Nephron (organoid): ENCODE data around the gene EPHA3.

ENCODE experiments used
- H3K27ac Mint-ChIP-seq, 3 experiments: 2 replicates each; pipeline ENCODE4 v1.8.0; 2020; ENCODE audit warnings: mixed read lengths in 3 of 3, mild to moderate bottlenecking in 2 of 3, moderate library complexity in 1 of 3
- H3K27me3 Mint-ChIP-seq: 2 replicates; pipeline ENCODE4 v1.8.0; 2021; ENCODE audit warnings: low read depth, mild to moderate bottlenecking, moderate library complexity, mixed read lengths
- H3K36me3 Mint-ChIP-seq: 2 replicates; pipeline ENCODE4 v1.8.0; 2020; ENCODE audit warnings: low read depth, mixed read lengths
- H3K4me1 Mint-ChIP-seq: 2 replicates; pipeline ENCODE4 v1.8.0; 2020; ENCODE audit warnings: mixed read lengths
- H3K4me3 Mint-ChIP-seq, 3 experiments: 2 replicates each; pipeline ENCODE4 v1.8.0; 2020; ENCODE audit warnings: mild to moderate bottlenecking in 3 of 3, mixed read lengths in 3 of 3, moderate library complexity in 2 of 3
- H3K9me3 Mint-ChIP-seq: 2 replicates; pipeline ENCODE4 v1.8.0; 2020; ENCODE audit warnings: mixed read lengths
- CTCF ChIP-seq, 3 experiments: fragments of 200-600 bp; sonication (generic); IDR thresholded peaks; one replicate each; pipeline ENCODE4 v1.5.0; 2021; ENCODE audit warnings: antibody characterized with exemption in 3 of 3; ENCODE audit not compliant: unreplicated experiment in 3 of 3

Gene EPHA3

GRCh38 chr3:89276116-89276515 is 168.7 kb downstream of the EPHA3 start:
- Mint-ChIP-seq H3K4me1 (peaks cover 20% of the 10 kb centered on the region), H3K36me3 (no peaks in the 10 kb centered on the region), H3K27ac (peak overlapping the region in 1 of 3 experiments; percentile 49), H3K4me3 (no peak overlapping the region), H3K9me3 (no peaks in the 10 kb centered on the region), H3K27me3 (no peaks in the 10 kb centered on the region)
- no peak for TF ChIP-seq CTCF (IDR thresholded peaks at IDR 0.05; ENCODE audit: unreplicated experiment in 3 of 3)

- H3K4me1 Mint-ChIP-seq, result peaks cover 10% of the 10 kb centered on the region
- H3K4me3 Mint-ChIP-seq, result no peak overlapping the region
- peak overlapping the region in 2 of 3 experiments; percentile 7 to 34 for H3K27ac Mint-ChIP-seq
- no peaks in the 10 kb centered on the region for H3K36me3 Mint-ChIP-seq
- H3K9me3 Mint-ChIP-seq, result no peaks in the 10 kb centered on the region
- H3K27me3 Mint-ChIP-seq, result no peaks in the 10 kb centered on the region
- no peak for TF ChIP-seq CTCF (IDR thresholded peaks at IDR 0.05; ENCODE audit: unreplicated experiment in 3 of 3)
These were observed 171.0 kb downstream of the EPHA3 start for GRCh38 chr3:89278302-89279025.

- H3K27me3 Mint-ChIP-seq, result no peaks in the 10 kb centered on the region
- no peak for TF ChIP-seq CTCF (IDR thresholded peaks at IDR 0.05; ENCODE audit: unreplicated experiment in 3 of 3)
- H3K4me1 Mint-ChIP-seq, result peaks cover 10% of the 10 kb centered on the region
- no peak overlapping the region for H3K4me3 Mint-ChIP-seq
- H3K36me3 Mint-ChIP-seq, result no peaks in the 10 kb centered on the region
- H3K27ac Mint-ChIP-seq, result no peak overlapping the region
- no peaks in the 10 kb centered on the region for H3K9me3 Mint-ChIP-seq
These were observed 172.9 kb downstream of the EPHA3 start for GRCh38 chr3:89280301-89280700.

GRCh38 chr3:89280822-89281365 is 173.5 kb downstream of the EPHA3 start:
- H3K4me3 Mint-ChIP-seq, result no peak overlapping the region
- peaks cover 10% of the 10 kb centered on the region for H3K4me1 Mint-ChIP-seq
- TF ChIP-seq CTCF (IDR thresholded peaks at IDR 0.05; ENCODE audit: unreplicated experiment in 3 of 3), result no peak
- peaks cover 4% of the 10 kb centered on the region for H3K9me3 Mint-ChIP-seq
- no peak overlapping the region for H3K27ac Mint-ChIP-seq
- no peaks in the 10 kb centered on the region for H3K27me3 Mint-ChIP-seq
- peaks cover 3% of the 10 kb centered on the region for H3K36me3 Mint-ChIP-seq

- H3K9me3 Mint-ChIP-seq, result peaks cover 18% of the 10 kb centered on the region
These were observed 180.6 kb downstream of the EPHA3 start for GRCh38 chr3:89287902-89288508.

More at GRCh38 chr3:89287902-89288508, 180.6 kb downstream of the EPHA3 start:
- Mint-ChIP-seq H3K27me3 (no peaks in the 10 kb centered on the region), H3K36me3 (peaks cover 17% of the 10 kb centered on the region), H3K27ac (no peak overlapping the region), H3K4me1 (no peaks in the 10 kb centered on the region), H3K4me3 (no peak overlapping the region)
- no peak for TF ChIP-seq CTCF (IDR thresholded peaks at IDR 0.05; ENCODE audit: unreplicated experiment in 3 of 3)
